BLaER1 treated with 17β-estradiol and CSF1 and Interleukin-3, amounts not matched to agents 10 nM and 100 nM (cell line): ENCODE data around the gene CDK11B.
A peak's percentile ranks its signal among the peaks of the same experiment; 100 is the strongest.
"Not testable (repeated sequence)": the region's sequence is repeated elsewhere in the genome, so short reads cannot be mapped to it uniquely, and the experiment has no call there.

ENCODE experiments used
- H3K27ac ChIP-seq, 11 experiments: shearing (Covaris generic); formaldehyde crosslinking; 2 replicates each; pipeline ENCODE4 v1.8.1; 2022
- H3K27me3 ChIP-seq, 11 experiments: shearing (Covaris generic); formaldehyde crosslinking; 2 replicates each; pipeline ENCODE4 v1.8.1; 2022
- H3K36me3 ChIP-seq, 11 experiments: shearing (Covaris generic); formaldehyde crosslinking; 2 replicates each; pipeline ENCODE4 v1.8.1; 2022
- H3K4me1 ChIP-seq, 10 experiments: shearing (Covaris generic); formaldehyde crosslinking; 2 replicates each; pipeline ENCODE4 v1.8.1; 2022
- H3K4me2 ChIP-seq, 11 experiments: shearing (Covaris generic); formaldehyde crosslinking; 2 replicates each; pipeline ENCODE4 v1.8.1; 2022
- H3K4me3 ChIP-seq, 10 experiments: shearing (Covaris generic); formaldehyde crosslinking; 2 replicates each; pipeline ENCODE4 v1.8.1; 2022
- H3K9ac ChIP-seq, 11 experiments: shearing (Covaris generic); formaldehyde crosslinking; 2 replicates each; pipeline ENCODE4 v1.8.1; 2022
- H3K9me3 ChIP-seq, 11 experiments: shearing (Covaris generic); formaldehyde crosslinking; replicated peaks in 1 of 11; 2 replicates each; pipeline ENCODE4 v1.8.1; 2022
- H4K20me1 ChIP-seq, 11 experiments: shearing (Covaris generic); formaldehyde crosslinking; 2 replicates each; pipeline ENCODE4 v1.8.1; 2022
- Cebpa-rat ChIP-seq, 11 experiments: shearing (Covaris generic); IDR thresholded peaks; 2 replicates each; pipeline ENCODE4 v1.8.1; 2022

CDK11B gene

GRCh38 chr1:1692714-1693647, 34.2 kb upstream of the CDK11B start, which contains the start of gene SLC35E2B:
Gene SLC35E2B (minus strand): TSS chr1:1692795. CDS start chr1:1676699, 16,096 bp downstream.
- Histone ChIP-seq H3K4me3 (peak within 1 kb of the TSS; percentile 57 to 73 (median 66)), H3K4me2 (peak within 1 kb of the TSS in 10 of 11 experiments; percentile 46 to 94 (median 80); a peak in 16 of 22 replicates), H3K9ac (peak within 1 kb of the TSS; percentile 81 to 95 (median 88)), H3K4me1 (peaks cover 11 to 25% (median 17%) of the 10 kb centered on the region in 10 experiments), H3K27ac (peak within 1 kb of the TSS; percentile 91 to 96 (median 94)), H3K36me3 (peaks cover 0 to 15% (median 6%) of the 10 kb centered on the region in 11 experiments; a peak in 8 of 22 replicates)
- not testable (repeated sequence) for H3K9me3 ChIP-seq, H3K27me3 ChIP-seq, H4K20me1 ChIP-seq

- peaks cover 0 to 20% (median 10%) of the 10 kb centered on the region in 11 experiments; a peak in 8 of 22 replicates for H3K36me3 ChIP-seq
- not testable (repeated sequence) for H4K20me1 ChIP-seq, H3K27me3 ChIP-seq, H3K9me3 ChIP-seq
- peak overlapping the region; percentile 91 to 96 (median 94) for H3K27ac ChIP-seq
- peak overlapping the region; percentile 57 to 73 (median 66) for H3K4me3 ChIP-seq
- peaks cover 11 to 29% (median 18%) of the 10 kb centered on the region in 10 experiments for H3K4me1 ChIP-seq
- H3K9ac ChIP-seq = peak overlapping the region; percentile 81 to 95 (median 88)
- peak overlapping the region in 6 of 11 experiments; percentile 9 to 28 (median 18); a peak in 6 of 22 replicates for H3K4me2 ChIP-seq
These were observed 33.5 kb upstream of the CDK11B start for GRCh38 chr1:1692324-1692713.

GRCh38 chr1:1691443-1691842, 32.6 kb upstream of the CDK11B start:
- Histone ChIP-seq H3K4me3 (peak overlapping the region; percentile 36 to 60 (median 47); a peak in 14 of 20 replicates), H3K9ac (peak overlapping the region in 4 of 11 experiments; percentile 46 to 60 (median 55); a peak in 5 of 22 replicates), H4K20me1 (peaks cover 7 to 18% (median 17%) of the 10 kb centered on the region in 11 experiments; a peak in 17 of 22 replicates), H3K4me1 (peaks cover 11 to 37% (median 18%) of the 10 kb centered on the region in 10 experiments), H3K4me2 (peak overlapping the region in 8 of 11 experiments; percentile 43 to 55 (median 50); a peak in 11 of 22 replicates), H3K36me3 (peaks cover 0 to 22% (median 10%) of the 10 kb centered on the region in 11 experiments; a peak in 8 of 22 replicates)
- not testable (repeated sequence) for H3K27me3 ChIP-seq, H3K27ac ChIP-seq, H3K9me3 ChIP-seq

- not testable (repeated sequence) for H3K27me3 ChIP-seq, H3K27ac ChIP-seq, H3K9me3 ChIP-seq, H3K4me3 ChIP-seq, H3K9ac ChIP-seq
- H4K20me1 ChIP-seq = peaks cover 18 to 37% (median 34%) of the 10 kb centered on the region in 11 experiments; a peak in 19 of 22 replicates
- peak overlapping the region in 1 of 11 experiments; percentile 11; a peak in 2 of 22 replicates for H3K4me2 ChIP-seq
- peaks cover 14 to 48% (median 21%) of the 10 kb centered on the region in 10 experiments for H3K4me1 ChIP-seq
- peaks cover 0 to 28% (median 17%) of the 10 kb centered on the region in 11 experiments; a peak in 12 of 22 replicates for H3K36me3 ChIP-seq
These were observed 30.7 kb upstream of the CDK11B start for GRCh38 chr1:1689526-1689925.

- peaks cover 8 to 44% (median 30%) of the 10 kb centered on the region in 11 experiments; a peak in 21 of 22 replicates for H3K36me3 ChIP-seq
- H3K4me2 ChIP-seq = no peak overlapping the region
- peaks cover 5 to 39% (median 19%) of the 10 kb centered on the region in 10 experiments; a peak in 15 of 20 replicates for H3K4me1 ChIP-seq
- H3K27me3 ChIP-seq = no peaks in the 10 kb centered on the region
- 0 out of 22 replicates have a peak overlapping the region, but pooled peaks of 1 of the 11 experiments have one; percentile 35 for H3K9ac ChIP-seq
- no peaks in the 10 kb centered on the region for H3K9me3 ChIP-seq
- no peak for TF ChIP-seq Cebpa-rat (IDR thresholded peaks at IDR 0.05)
- no peak overlapping the region for H3K4me3 ChIP-seq
- H4K20me1 ChIP-seq = peaks cover 34 to 54% (median 50%) of the 10 kb centered on the region in 11 experiments; a peak in 21 of 22 replicates
- H3K27ac ChIP-seq = no peak overlapping the region
These were observed 29.0 kb upstream of the CDK11B start for GRCh38 chr1:1687846-1688245.

GRCh38 chr1:1684031-1684681, 25.4 kb upstream of the CDK11B start:
- Histone ChIP-seq H3K9ac (peak overlapping the region in 3 of 11 experiments; percentile 8 to 29 (median 18); a peak in 2 of 22 replicates), H3K4me1 (peaks cover 8 to 54% (median 34%) of the 10 kb centered on the region in 10 experiments; a peak in 19 of 20 replicates), H3K4me3 (no peak overlapping the region), H3K9me3 (no peaks in the 10 kb centered on the region), H3K36me3 (peaks cover 15 to 47% (median 36%) of the 10 kb centered on the region in 11 experiments; a peak in 21 of 22 replicates), H3K27ac (no peak overlapping the region), H3K27me3 (no peaks in the 10 kb centered on the region), H4K20me1 (peaks cover 69 to 90% (median 87%) of the 10 kb centered on the region in 11 experiments), H3K4me2 (no peak overlapping the region)
- no peak for TF ChIP-seq Cebpa-rat (IDR thresholded peaks at IDR 0.05)

- Histone ChIP-seq H3K9ac (peak overlapping the region in 3 of 11 experiments; percentile 19 to 47 (median 29); a peak in 4 of 22 replicates), H3K36me3 (peaks cover 15 to 43% (median 34%) of the 10 kb centered on the region in 11 experiments; a peak in 21 of 22 replicates), H3K9me3 (no peaks in the 10 kb centered on the region), H3K27ac (no peak overlapping the region), H3K4me1 (peaks cover 16 to 63% (median 41%) of the 10 kb centered on the region in 10 experiments), H4K20me1 (peaks cover 78 to 98% (median 96%) of the 10 kb centered on the region in 11 experiments), H3K27me3 (no peaks in the 10 kb centered on the region), H3K4me3 (no peak overlapping the region), H3K4me2 (no peak overlapping the region)
- TF ChIP-seq Cebpa-rat (IDR thresholded peaks at IDR 0.05) = no peak
These were observed 24.5 kb upstream of the CDK11B start for GRCh38 chr1:1683104-1683905.

- peak overlapping the region in 3 of 11 experiments; percentile 10 to 29 (median 24); a peak in 1 of 22 replicates for H3K9ac ChIP-seq
- peaks cover 78 to 88% (median 82%) of the 10 kb centered on the region in 11 experiments for H4K20me1 ChIP-seq
- TF ChIP-seq Cebpa-rat (IDR thresholded peaks at IDR 0.05) = no peak
- peaks cover 14 to 33% (median 22%) of the 10 kb centered on the region in 11 experiments; a peak in 20 of 22 replicates for H3K36me3 ChIP-seq
- no peaks in the 10 kb centered on the region for H3K27me3 ChIP-seq
- H3K9me3 ChIP-seq = no peaks in the 10 kb centered on the region
- peaks cover 21 to 67% (median 49%) of the 10 kb centered on the region in 10 experiments for H3K4me1 ChIP-seq
- no peak overlapping the region for H3K27ac ChIP-seq
- H3K4me2 ChIP-seq = peak overlapping the region in 5 of 11 experiments; percentile 0 to 84 (median 18); a peak in 7 of 22 replicates
- H3K4me3 ChIP-seq = no peak overlapping the region
These were observed 22.1 kb upstream of the CDK11B start for GRCh38 chr1:1680912-1681273.
